HepG2 (cell line): ENCODE results near the gene ZNF597. TPM values are rescaled to one million over a fixed set of nuclear protein-coding genes. Genes with fewer than 3 reads are reported as not detected.

ENCODE experiments used
- ATAC-seq: fragments of 200-7000 bp; cut with Tn5 transposase; 3 replicates; pipeline ENCODE4 v1.9.1; 2020; ENCODE audit warnings: mild to moderate bottlenecking, moderate library complexity
- BruUV-seq: library from RNA; stranded (reverse); fragments of 400-500 nt; replicated peaks from 2 replicates; lab custom pipeline; 2021; lab: Mats Ljungman, UMichigan
- CTCF ChIA-PET: fragments of 300-600 bp; formaldehyde crosslinking; extraction: SDS; loops from one replicate; lab custom pipeline; 2021; ENCODE audit warnings: low total read pairs, inconsistent platforms, low intra/inter-chr PET ratio; lab: Yijun Ruan, JAX
- POLR2A ChIA-PET: fragments of 350-600 bp; sonication (Branson Sonifier 250); formaldehyde crosslinking; loops from one replicate; lab custom pipeline; 2020; ENCODE audit warnings: antibody characterized with exemption, inconsistent platforms; lab: Yijun Ruan, JAX
- DNase-seq: peaks from one replicate; pipeline ENCODE4 v3.0.0-alpha.2; 2015; ENCODE audit warnings: low spot score
- FAIRE-seq: peaks from 3 replicates; lab custom pipeline; 2011; peaks lifted over from hg19 to GRCh38; lab: Jason Lieb, UNC
- H2AFZ ChIP-seq: one replicate; pipeline ENCODE4 v1.6.1; 2011; ENCODE audit warnings: low read length, inconsistent platforms
- H3K27ac ChIP-seq: fragments of 300-600 bp; 3 replicates; pipeline ENCODE4 v1.8.0; 2011; ENCODE audit warnings: mixed run types, mild to moderate bottlenecking, mixed read lengths, low read length, inconsistent platforms; ENCODE audit not compliant: insufficient read depth; ENCODE audit errors: extremely low read length
- H3K27me3 ChIP-seq, 2 experiments: fragments of 200-600 bp in 1 of 2; 2 replicates in 1 of 2; 3 replicates in 1 of 2; pipeline versions ENCODE4 v1.6.0 to v1.8.0; 2011; ENCODE audit warnings: low read length in 2 of 2, mild to moderate bottlenecking in 2 of 2, moderate library complexity in 2 of 2, inconsistent platforms in 1 of 2; ENCODE audit not compliant: insufficient read depth in 2 of 2, control insufficient read depth in 1 of 2
- H3K36me3 ChIP-seq, 2 experiments: fragments of 200-600 bp in 1 of 2; replicated peaks in 1 of 2; 2 replicates in 1 of 2; 3 replicates in 1 of 2; pipeline versions ENCODE4 v1.5.1 to v1.8.0; 2011; ENCODE audit warnings: low read length in 2 of 2, inconsistent platforms in 1 of 2; ENCODE audit not compliant: insufficient read depth in 2 of 2, control insufficient read depth in 1 of 2
- H3K4me1 ChIP-seq: 2 replicates; pipeline ENCODE4 v1.5.1; 2012; ENCODE audit warnings: low read length, inconsistent platforms; ENCODE audit not compliant: insufficient read depth
- H3K4me2 ChIP-seq: 2 replicates; pipeline ENCODE4 v1.6.0; 2011; ENCODE audit warnings: low read depth, low read length, inconsistent platforms
- H3K4me3 ChIP-seq, 3 experiments: fragments of 200-600 bp in 1 of 3; sonication (generic), shearing (Covaris generic) in 1 of 3; replicated peaks in 1 of 3; 2 replicates each; pipeline ENCODE4 v1.5.1; 2011 to 2016; ENCODE audit warnings: low read length in 3 of 3, inconsistent platforms in 2 of 3, low read depth in 2 of 3, mild to moderate bottlenecking in 2 of 3, control low read depth in 1 of 3, mixed read lengths in 1 of 3; ENCODE audit not compliant: insufficient read depth in 1 of 3
- H3K79me2 ChIP-seq: one replicate; pipeline ENCODE4 v1.6.1; 2011; ENCODE audit warnings: low read length, inconsistent platforms; ENCODE audit not compliant: insufficient read depth
- H3K9ac ChIP-seq: 2 replicates; pipeline ENCODE4 v1.6.0; 2011; ENCODE audit warnings: mild to moderate bottlenecking, low read depth, low read length, inconsistent platforms; ENCODE audit not compliant: insufficient read depth
- H3K9me3 ChIP-seq: 2 replicates; pipeline ENCODE4 v1.5.1; 2012; ENCODE audit warnings: mild to moderate bottlenecking, low read length
- H4K20me1 ChIP-seq: 2 replicates; pipeline ENCODE4 v1.6.0; 2011; ENCODE audit warnings: inconsistent platforms, mild to moderate bottlenecking, low read length, moderate library complexity; ENCODE audit not compliant: insufficient read depth
- JARID2 ChIP-seq: sonication (generic); formaldehyde crosslinking; IDR thresholded peaks from 2 replicates; pipeline ENCODE4 v1.8.1; 2023; ENCODE audit warnings: missing genetic modification reagents, inconsistent platforms; ENCODE audit not compliant: insufficient replicate concordance
- ZSCAN21 ChIP-seq: sonication (generic); formaldehyde crosslinking; IDR thresholded peaks from 2 replicates; pipeline ENCODE4 v1.8.0; 2022; ENCODE audit warnings: mild to moderate bottlenecking, missing genetic modification reagents, moderate library complexity, borderline replicate concordance
- WGBS: methylation state at CpG from one replicate; pipeline ENCODE4 v1.1.6; 2017; ENCODE audit warnings: low lambda C conversion rate; 5-methylcytosine and 5-hydroxymethylcytosine counted together
- in situ Hi-C: cut with HindIII; loops from 2 replicates; pipeline ENCODE4 v1.10.0; 2017; ENCODE audit warnings: low pct_unique_long_range_greater_than_20kb; ENCODE audit not compliant: extremely low pct_ligation_motif_present
- intact Hi-C: fragments of 100-400 bp; cut with micrococcal nuclease; formaldehyde crosslinking; loops from one replicate; pipeline ENCODE4 v1.10.0; 2022; ENCODE audit not compliant: unreplicated experiment
- polyA plus RNA-seq, 8 experiments: library from polyadenylated mRNA; depleted of rRNA in 3 of 8; stranded (reverse) in 7 of 8; unstranded in 1 of 8; fragments of >200 nt; fragmentation: Illumina TruSeq in 4 of 8; extraction: Trizol in 4 of 8; gene quantifications; 2 replicates each; pipeline versions ENCODE4 v1.2.1 to v1.2.3, GENCODE V29; 2011 to 2016; ENCODE audit warnings: low read depth in 4 of 8, missing spikeins in 1 of 8, mixed read lengths in 1 of 8; ENCODE audit not compliant: insufficient read depth in 1 of 8
- total RNA-seq, 5 experiments: library from RNA; depleted of rRNA; stranded (reverse); fragments of >200 nt; fragmentation: Illumina TruSeq; extraction: Trizol; gene quantifications; 2 replicates each; pipeline ENCODE4 v1.2.3, GENCODE V29; 2016; ENCODE audit warnings: low read depth in 1 of 5
- TF ChIP-seq, protein P1 (sequence below): sonication (generic); formaldehyde crosslinking; IDR thresholded peaks from one replicate; pipeline ENCODE4 v1.5.1; 2020; ENCODE audit warnings: mild to moderate bottlenecking, missing genetic modification reagents; ENCODE audit errors: not compliant biosample characterization

ZNF597 gene
- total and polyA plus RNA-seq, 2 of the 13 experiments (the other 11 are each of a cell fraction or from before 2014, with no cell fraction given) = 1.3 to 2.4 TPM

DNA sequence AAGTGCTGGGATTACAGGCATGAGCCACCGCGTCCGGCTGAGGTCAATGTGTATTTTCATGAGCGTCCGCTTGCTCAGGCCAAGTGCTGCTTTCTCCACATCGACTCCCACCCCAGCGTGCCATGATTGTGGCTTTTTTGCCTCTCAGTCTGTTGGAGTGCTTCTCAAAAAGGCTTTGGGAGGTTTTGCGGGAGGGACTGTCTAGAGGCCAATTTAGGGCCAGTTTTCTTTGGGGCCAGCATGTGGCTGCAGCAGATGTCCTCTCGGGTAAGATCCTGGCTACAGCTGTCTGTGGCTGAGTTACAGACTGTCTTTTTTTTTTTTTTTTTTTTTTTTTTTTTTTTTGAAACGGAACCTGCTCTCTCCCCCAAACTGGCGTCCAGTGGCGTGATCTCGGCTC is 45.5 kb upstream of the ZNF597 start:
- Histone ChIP-seq H3K27me3 (peaks cover 0 to 1% of the 10 kb centered on the region in 2 experiments; a peak in 1 of 5 replicates), H3K27ac (no peak overlapping the region), H3K4me2 (no peak overlapping the region), H4K20me1 (no peaks in the 10 kb centered on the region; the same call in 1 of the 2 replicates), H2AFZ (no peak overlapping the region), H3K9ac (no peak overlapping the region), H3K79me2 (no peaks in the 10 kb centered on the region), H3K36me3 (peaks cover 14 to 27% of the 10 kb centered on the region in 2 experiments), H3K9me3 (no peaks in the 10 kb centered on the region), H3K4me3 (no peak overlapping the region), H3K4me1 (peaks cover 21% of the 10 kb centered on the region)
- no peak for FAIRE-seq
- ATAC-seq = no peak
- no peak for DNase-seq
- BruUV-seq = no TSS peak
- TF ChIP-seq JARID2 (CRISPR knock-in tag) (no peak), ZSCAN21 (CRISPR knock-in tag) (no peak)
- TF ChIP-seq, protein P1, sequence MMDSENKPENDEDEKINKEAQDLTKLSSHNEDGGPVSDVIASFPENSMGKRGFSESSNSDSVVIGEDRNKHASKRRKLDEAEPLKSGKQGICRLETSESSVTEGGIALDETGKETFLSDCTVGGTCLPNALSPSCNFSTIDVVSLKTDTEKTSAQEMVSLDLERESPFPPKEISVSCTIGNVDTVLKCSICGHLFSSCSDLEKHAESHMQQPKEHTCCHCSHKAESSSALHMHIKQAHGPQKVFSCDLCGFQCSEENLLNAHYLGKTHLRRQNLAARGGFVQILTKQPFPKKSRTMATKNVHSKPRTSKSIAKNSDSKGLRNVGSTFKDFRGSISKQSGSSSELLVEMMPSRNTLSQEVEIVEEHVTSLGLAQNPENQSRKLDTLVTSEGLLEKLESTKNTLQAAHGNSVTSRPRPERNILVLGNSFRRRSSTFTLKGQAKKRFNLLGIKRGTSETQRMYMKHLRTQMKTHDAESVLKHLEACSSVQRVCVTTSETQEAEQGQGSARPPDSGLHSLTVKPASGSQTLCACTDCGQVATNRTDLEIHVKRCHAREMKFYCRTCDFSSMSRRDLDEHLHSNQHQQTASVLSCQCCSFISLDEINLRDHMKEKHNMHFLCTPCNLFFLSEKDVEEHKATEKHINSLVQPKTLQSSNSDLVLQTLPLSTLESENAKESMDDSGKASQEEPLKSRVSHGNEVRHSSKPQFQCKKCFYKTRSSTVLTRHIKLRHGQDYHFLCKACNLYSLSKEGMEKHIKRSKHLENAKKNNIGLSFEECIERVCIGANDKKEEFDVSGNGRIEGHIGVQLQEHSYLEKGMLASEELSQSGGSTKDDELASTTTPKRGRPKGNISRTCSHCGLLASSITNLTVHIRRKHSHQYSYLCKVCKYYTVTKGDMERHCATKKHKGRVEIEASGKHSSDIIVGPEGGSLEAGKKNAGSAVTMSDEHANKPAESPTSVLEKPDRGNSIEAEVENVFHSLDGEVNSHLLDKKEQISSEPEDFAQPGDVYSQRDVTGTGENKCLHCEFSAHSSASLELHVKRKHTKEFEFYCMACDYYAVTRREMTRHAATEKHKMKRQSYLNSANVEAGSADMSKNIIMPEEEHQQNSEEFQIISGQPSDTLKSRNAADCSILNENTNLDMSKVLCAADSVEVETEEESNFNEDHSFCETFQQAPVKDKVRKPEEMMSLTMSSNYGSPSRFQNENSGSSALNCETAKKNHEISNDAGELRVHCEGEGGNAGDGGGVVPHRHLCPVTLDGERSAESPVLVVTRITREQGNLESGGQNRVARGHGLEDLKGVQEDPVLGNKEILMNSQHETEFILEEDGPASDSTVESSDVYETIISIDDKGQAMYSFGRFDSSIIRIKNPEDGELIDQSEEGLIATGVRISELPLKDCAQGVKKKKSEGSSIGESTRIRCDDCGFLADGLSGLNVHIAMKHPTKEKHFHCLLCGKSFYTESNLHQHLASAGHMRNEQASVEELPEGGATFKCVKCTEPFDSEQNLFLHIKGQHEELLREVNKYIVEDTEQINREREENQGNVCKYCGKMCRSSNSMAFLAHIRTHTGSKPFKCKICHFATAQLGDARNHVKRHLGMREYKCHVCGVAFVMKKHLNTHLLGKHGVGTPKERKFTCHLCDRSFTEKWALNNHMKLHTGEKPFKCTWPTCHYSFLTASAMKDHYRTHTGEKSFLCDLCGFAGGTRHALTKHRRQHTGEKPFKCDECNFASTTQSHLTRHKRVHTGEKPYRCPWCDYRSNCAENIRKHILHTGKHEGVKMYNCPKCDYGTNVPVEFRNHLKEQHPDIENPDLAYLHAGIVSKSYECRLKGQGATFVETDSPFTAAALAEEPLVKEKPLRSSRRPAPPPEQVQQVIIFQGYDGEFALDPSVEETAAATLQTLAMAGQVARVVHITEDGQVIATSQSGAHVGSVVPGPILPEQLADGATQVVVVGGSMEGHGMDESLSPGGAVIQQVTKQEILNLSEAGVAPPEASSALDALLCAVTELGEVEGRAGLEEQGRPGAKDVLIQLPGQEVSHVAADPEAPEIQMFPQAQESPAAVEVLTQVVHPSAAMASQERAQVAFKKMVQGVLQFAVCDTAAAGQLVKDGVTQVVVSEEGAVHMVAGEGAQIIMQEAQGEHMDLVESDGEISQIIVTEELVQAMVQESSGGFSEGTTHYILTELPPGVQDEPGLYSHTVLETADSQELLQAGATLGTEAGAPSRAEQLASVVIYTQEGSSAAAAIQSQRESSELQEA (CRISPR knock-in tag) = no peak
- 75% methylated on average over 9 of the region's 13 CpGs for WGBS
- in situ Hi-C loops = no loop called here
- ChIA-PET POLR2A (no interaction called here), CTCF (no interaction called here)
- intact Hi-C loops = no loop called here
